ENCODE data around the gene SYT2.

The SYT2 gene

DNA sequence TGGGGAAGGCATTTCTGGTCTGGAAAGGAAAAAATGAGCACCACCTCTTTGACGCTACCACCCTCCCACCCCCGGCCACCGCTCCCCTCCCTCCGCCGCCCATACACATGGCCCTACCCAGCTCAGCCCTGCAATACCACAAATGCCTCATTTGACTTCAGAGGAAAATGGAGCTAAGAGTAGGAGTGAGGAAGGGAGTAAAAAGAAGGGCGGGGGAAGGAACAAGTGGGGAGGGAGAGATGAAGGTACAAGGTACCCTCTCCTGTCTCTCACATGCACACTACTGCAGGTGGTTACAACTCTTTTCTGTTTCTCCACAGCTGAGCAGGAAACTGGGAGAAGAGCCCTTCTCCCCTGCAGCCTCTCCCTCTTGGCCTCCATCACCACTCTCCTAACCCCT lies 7.1 kb downstream of the SYT2 start:
- no peak for DNase-seq

GRCh38 chr1:202702088-202702487 lies 8.2 kb downstream of the SYT2 start:
- no peak for DNase-seq

DNA sequence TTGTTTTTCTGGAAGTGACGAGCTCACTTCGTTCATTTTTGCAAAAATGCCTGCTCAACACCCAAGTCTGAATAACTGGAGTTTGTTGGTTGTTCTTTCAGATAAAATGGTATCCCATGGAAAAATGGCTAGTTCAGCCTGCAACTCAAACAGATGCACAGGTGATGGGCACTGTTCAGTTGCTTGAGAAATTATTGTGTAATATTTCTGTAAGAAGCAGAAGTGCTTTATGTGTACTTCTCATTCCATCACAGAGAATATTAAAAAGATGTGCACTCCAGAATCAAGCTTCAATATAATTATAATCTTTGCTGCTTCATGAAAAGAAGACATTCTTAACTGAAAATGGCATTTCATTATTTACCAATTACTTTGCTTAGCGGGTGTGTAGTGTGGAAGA lies 9.1 kb downstream of the SYT2 start:
- DNase-seq: no peak

GRCh38 chr1:202700061-202700460 lies 10.2 kb downstream of the SYT2 start:
- DNase-seq: no peak

DNA sequence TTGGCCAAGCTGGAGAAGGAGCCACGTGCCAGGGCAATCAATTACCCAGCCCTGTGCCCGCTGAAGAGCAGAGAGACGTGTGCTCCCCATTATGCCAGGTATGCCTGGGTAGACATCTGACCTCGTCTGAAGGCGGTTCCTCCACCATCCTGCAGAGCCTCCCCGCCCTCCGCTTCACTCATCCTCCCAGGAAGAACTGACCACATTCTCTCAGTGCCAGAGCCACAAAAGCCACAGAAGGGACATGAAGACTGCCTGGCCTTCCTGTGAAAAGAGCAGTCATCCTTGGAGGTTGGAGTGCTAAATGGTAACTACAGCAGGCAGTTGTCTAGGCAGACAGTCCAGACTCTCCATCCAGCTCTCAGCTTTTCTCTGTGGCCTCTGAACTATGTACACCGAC lies 12.0 kb downstream of the SYT2 start:
- no peak for DNase-seq

DNA sequence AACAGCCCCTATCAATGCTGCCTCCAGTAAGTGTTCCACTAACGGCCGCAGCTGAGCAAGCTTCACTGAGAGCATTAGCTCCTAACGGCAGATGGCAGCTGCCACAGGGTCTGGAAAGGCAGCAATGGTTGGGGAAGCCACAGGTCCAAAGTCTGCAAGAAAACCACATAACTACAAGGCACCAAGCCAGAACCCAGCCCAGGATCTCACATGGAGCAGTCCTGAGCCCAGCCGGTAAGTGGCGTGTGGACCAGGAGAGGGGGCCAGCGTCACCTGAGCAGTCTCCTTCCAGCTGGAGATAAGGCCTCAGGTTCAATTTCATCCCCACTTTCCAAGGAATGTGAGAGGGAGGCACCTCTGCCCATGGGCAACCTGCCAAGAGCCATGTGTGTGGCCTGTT lies 13.2 kb downstream of the SYT2 start:
- no peak for DNase-seq

DNA sequence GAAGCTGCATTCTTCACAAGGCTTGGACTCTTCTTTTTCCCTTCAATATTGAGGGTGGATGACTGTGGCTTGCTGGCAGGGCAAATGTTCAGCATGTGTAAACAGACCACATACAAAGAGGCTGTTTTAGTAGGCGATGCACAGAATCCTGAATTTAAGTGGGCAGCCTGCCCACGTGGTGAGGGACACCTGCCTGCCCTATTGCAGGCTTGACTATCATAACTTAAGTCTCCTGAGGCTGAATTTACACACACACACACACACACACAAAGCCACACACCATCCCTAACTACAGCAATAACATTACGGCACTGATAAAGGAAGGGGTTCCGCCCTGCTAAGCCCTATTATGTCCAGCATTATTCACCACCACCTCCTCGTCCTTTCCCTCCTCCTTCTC lies 15.9 kb downstream of the SYT2 start:
- no peak for DNase-seq

DNA sequence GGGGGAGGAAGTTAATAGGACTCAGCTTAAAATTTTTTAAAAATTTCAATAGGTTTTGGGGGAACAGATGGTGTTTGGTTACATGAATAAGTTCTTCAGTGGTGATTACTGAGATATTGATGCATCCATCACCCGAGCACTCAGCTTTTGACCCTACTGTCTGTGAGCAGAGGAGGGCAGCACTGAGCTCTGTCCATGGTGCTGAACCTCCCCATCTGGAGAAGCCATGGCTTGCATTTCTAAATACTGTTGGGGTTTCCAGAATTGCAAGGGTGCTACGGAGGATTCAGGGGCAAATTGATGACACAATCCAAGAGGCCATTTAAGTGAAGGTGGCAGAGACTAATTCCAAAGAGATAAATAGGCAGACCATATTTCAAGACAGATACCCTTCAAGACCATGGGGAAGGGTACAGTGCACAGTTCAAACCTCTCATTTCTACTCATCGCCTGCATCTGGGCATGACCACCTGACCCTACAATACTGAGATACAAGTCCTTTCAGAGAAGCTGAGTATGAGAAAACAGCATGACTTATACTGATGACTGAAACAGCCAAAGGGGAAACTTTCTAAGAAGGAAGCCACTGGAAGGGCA lies 17.2 kb downstream of the SYT2 start:
- no peak for DNase-seq

- DNase-seq: peak; percentile 25
Observed at GRCh38 chr1:202691816-202692215, 18.4 kb downstream of the SYT2 start.

DNA sequence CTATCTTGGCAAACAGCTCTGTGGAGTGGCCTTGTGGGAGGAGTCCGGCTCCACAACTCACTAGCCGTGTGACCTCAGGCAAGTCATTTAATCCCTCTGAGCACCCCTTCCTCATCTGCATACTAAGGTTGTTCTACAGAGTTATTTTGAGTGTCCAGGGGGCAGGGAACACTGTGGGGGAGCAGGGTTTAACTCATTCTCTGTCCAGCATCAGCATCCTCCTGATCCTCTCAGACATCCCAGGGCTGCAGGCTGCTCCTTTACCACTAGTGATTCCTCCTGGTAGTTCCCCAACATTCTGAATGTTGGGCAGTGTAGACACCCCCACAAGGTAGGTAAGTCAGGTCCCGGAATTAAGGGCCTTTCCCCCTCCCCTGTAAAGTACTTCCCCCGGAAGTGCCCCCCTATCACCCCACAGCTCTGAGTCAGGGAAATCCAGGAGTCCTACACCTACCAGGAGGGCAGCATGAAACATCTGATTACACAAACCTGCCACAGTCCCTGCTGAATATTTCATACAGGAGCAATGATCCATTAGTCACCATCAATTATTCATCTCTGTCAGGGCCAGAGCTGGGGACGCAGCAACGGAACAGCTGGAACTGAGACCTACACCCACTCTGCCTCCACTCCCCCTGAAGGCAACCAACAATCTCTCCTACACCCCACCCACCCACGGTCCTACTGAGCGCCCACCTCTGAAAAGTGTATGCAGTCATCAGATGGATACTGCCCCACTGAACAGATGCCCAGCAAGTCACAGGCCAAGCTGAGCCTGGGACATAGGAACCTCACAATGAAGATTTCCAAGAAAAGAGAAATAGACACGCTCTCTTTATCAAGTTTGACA lies 20.5 kb downstream of the SYT2 start:
- no peak for DNase-seq

- no peak for DNase-seq
Observed at GRCh38 chr1:202689082-202689481, 21.2 kb downstream of the SYT2 start.

DNA sequence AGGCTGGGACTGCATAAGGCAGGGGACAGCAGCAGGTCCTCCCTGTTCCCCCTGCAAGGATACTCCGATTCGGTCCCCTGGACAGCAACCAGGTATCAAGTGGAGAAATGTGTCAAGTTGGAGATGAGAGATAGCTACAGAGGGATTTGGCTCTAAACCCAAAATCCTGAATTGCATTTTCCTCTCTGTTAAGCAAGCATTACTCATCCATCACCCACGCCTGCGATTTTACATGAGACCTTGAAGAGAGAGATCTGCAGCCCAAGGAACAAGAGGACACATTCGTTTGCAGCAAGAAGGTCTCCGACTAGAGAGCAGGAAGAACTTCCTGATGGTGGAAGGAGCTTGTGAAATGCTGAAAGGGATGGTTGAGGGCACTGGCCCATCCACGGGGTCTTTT lies 21.9 kb downstream of the SYT2 start:
- DNase-seq: no peak

GRCh38 chr1:202687798-202688197 lies 22.5 kb downstream of the SYT2 start:
- DNase-seq: no peak

- no peak for DNase-seq
Observed at GRCh38 chr1:202687370-202687769, 22.9 kb downstream of the SYT2 start.

DNA sequence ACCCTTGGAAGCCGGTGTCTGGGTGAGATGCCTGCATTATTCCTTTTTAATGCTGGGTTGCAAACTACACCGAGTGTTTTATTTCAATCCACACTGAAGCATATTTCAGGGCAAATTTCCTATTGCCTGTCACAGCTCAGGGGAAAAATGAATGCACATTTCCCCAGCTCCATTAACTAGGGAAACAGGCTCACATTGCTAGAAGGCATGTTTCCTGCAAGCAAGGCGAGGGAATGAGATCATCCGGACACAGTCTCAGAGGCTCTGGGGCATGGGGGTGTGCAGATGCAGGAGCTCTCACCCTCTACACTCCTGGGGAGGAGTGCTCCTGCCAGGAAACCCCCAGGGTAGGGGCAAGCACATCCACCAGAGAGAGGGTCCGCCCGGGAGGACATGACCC lies 24.6 kb downstream of the SYT2 start:
- DNase-seq: no peak

- DNase-seq: no peak
Observed at GRCh38 chr1:202684716-202685115, 25.5 kb downstream of the SYT2 start.

DNA sequence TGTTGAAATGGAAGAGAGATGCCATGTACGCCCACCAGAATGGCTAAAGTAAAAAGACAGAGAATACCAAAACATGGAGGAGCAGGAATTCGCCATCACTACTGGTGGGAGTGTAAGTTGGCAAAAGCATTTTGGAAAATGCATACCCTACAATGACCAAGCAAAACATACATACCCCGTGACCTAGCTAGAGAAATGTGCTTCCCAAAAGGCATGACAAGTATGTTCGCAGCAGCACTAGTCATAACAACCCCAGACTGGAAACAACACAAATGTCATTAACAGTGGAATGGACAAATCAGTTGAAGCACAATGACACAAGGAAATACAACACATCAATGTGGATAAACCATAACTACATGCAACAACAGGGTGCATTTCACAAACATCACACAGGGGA lies 27.2 kb downstream of the SYT2 start:
- no peak for DNase-seq

DNA sequence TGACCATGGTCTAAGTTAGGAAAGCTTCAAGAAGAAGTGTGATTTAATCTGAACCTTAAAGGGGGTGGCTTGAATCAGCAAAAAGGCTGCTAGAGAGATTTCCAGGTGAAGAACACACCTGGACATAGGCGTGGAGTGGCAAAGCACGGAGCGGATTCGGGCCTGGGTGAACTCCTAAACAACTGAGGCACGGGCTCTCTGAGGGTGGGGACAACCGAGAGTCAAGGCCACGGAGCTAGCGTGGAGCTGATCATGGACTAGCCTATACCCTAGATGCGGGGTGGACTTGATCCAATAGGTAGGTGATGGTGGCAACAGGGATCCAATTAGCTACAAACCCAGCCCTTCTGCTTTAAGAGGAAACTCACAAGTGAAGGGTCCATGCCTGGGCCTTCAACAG lies 27.8 kb downstream of the SYT2 start:
- DNase-seq: no peak

GRCh38 chr1:202681736-202682420 lies 28.4 kb downstream of the SYT2 start:
- DNase-seq: no peak

DNA sequence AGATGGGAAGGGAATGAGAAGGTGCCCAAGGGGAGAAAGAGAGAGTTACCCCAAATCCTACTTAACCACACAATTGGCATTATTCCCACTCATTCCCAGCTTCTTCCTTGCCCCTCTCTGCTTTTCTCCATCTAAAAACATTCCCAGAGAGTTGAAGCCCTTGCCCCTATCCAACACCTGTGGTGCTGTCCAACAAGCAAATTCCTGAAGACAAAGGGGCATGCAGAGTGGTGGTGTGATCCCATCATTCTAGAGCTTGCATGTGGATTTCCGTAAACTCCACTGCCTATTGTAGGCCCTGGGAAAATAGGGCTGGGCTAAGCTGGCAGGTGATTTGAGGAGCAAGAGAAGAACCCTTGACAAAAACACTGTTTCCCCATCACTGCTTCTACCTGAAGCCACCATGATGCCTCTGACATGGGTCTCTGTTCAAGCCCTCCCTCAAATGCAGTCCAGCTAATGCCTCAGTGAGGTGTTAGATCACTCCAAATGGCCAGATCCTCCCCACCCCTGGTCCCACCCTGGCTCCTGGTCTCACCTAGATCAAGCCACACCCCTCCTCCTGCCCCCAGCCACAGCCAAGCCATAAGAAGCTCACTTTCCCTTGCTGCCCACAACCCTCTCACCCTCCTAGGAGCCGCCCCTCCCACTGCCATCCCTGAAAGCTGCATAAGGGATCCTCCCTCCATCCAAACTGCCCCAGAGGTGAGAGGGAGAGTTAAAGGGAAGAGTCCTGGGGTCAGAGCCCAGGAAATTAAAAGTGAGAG lies 29.5 kb downstream of the SYT2 start:
- no peak for DNase-seq

GRCh38 chr1:202679406-202680177 lies 30.7 kb downstream of the SYT2 start:
- DNase-seq: no peak

DNA sequence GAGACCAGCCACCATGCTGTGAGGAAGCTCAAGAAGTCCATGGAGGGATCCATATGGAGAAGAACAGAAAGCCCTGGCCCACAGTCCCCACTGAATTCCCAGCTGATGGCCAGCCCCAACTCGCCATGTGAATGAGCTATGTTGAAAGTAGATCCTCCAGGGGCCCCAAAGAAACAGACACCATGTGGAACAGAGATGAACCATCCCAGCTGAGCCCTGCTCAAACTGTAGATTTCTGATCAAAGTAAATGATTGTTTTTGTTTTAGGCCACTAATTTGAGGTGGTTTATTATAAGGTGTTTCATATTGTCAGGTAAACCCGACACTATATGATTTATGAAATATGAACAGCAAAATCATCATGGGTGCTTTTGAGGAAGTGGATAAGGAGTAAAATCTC lies 32.8 kb downstream of the SYT2 start:
- DNase-seq: no peak

DNA sequence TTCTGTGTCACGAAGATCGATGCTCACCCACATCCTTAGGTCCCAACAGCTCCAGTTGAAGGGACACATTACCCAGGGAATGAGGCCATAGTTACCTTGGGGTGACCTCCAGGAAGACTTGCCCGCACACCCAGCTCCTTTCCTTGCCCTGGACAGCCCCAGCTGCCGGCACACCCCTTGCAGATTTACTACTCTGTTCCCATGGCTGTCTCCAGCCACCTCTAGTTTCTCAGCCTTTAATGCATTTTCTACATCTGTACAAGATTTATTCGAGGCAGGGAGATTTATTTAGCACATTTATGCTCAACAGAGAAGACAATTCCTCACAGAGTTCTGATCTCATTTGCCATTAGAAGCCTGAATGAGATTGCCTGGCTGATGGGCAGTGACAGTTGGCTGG lies 36.7 kb downstream of the SYT2 start:
- DNase-seq: no peak
